HG03135 (cell line): ENCODE measurements around the gene SLC44A3.

Experiments
- ATAC-seq: cut with Tn5 transposase; IDR thresholded peaks from one replicate; pipeline ENCODE4 v1.9.1; 2021; ENCODE audit warnings: mild to moderate bottlenecking, moderate library complexity; ENCODE audit not compliant: unreplicated experiment

SLC44A3 gene

DNA sequence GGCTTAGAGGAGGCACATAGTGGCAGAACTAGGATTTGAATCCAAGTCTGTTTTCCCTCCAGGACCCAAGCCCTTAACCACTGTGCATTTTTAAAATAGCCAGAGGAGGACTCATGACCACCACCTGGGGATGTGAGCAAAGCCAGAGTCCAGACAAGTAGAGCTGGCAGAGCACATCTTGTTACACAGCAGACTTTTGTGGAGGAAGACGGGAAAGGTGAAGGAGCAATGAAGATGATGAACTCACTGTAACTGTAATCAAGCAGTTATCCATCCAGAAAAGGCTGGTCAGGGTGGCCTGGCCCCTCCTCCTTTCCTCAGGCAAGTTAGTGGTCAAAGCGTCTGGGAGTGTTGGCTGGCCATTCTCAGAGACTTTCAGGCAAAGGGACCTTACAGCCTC lies 50.9 kb downstream of the SLC44A3 start:
- no peak for ATAC-seq

DNA sequence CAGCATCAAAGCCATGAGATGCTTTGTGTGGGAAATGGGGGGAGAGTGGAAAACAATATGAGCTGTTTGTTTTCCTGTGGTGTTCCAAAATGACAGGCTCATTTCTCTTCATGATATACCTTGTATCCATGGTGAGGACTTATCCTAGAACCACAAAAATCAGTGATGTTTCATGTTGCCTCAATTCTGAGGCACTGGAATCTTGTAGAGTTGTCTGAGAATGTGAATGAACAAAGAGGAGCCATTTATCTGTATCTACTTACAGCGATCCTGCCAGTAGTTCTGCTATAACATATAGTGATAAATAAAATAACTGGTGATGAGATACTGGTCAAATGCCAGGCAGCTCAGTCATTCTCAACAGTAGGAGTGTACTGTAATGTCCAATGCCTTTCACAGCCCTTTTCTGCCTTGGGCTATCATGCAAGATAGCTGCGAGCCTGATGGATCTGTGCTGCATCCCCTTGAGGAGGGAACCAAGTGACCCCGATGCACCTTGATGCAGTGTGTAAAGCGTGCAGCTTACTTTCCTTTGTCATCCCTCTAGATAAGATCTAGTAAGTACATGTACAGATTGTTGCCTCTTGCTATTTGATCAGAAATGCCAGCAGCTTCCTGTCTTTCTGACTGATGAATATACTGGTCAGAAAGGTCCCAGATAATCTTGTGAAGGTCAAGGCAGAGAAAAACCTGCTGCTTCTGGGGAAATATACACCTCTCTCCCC lies 52.8 kb downstream of the SLC44A3 start:
- no peak for ATAC-seq

DNA sequence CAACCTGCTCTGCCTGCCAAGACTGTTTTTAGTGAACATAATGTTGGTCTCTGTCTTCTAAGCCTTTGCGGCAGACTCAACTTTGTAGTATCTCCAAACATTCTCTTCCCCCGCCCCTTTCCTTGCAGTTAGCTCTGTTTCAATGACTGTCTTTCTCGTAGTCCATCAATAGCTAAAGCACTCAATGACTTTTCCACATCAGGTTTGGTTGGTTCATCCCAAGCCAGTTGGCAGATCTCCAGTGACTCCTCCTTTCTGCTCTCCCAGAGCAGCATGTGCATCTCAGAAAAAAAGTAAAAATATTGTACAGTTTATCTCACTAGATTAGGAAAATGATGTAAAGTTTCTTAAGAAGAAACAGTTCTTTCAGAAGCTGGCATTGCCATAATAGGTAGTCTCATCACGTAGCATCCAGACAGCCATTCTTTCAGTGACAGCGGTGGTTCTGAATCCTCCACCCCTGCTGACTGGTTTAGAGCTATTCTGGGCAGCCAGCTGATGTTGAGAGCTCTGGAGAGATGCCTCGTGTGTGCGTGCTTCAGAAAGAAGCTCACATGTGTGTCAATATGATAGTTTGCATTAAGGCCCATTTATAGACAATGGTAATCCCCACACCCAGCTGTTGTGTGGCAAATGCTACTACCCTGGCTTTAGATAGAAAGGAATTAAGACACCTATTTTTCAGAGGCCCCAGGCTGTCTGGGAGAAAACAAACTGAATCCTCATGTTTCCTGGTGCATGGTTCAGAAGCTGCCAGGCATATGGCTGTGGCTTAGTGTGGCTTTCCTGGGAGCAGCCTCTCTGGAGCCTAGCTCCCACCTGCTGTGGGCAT lies 53.6 kb downstream of the SLC44A3 start:
- no peak for ATAC-seq

DNA sequence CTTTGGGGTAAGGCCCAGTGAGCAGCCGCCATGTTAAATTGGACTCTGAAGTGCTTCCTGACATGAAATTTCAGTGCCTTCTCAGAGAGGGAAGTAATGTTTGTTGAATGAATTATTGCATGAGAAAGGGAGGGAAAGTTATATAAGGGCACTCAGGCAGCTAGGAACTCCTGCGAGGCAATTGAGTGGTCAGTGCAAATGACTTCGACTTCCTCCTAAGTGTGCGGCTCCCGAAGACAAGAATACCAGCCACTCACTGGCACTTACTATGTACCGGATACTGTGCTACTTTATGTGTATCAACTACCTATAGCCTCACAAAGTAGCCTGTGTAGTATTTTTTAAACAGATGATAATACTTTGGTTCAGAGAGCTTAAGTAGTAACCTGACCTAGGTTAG lies 54.3 kb downstream of the SLC44A3 start:
- no peak for ATAC-seq

DNA sequence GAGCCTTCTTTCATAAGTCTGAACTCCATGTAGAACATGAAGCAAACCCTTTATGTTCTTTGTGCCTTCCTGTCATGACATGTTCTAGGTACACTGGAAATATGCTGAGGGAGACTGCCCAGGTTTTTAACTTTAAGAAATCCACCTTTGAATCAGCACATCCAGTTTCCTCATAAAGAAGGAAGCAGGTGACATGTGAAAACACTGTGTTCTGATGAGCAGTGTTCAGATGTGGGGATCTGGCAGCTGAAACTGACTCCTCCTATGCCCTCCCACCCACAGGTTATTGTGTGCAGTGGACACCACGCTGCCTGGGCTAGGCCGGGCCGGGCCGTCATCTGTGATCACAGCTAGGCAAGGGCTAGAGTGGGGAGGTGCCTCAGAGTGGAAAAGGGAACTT lies 55.6 kb downstream of the SLC44A3 start:
- ATAC-seq, result no peak

DNA sequence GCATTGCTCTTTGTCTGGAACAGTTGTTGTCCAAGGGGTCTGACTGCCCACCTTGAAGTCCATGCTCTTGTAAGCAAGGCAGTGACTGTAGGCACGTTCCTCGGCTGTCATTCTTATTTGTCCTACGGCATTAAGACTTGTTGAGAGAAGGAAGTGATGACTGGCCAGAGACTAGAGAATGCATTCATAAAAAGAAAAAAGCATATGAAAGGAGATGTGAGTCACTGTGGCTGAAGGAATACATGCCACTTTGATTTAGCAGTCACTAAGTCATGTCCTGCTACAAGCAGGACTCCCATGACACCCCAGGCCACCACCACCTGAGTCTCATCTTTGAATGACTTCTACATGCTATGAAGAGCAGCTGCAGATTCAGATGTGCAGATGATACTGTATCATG lies 56.2 kb downstream of the SLC44A3 start:
- no peak for ATAC-seq

DNA sequence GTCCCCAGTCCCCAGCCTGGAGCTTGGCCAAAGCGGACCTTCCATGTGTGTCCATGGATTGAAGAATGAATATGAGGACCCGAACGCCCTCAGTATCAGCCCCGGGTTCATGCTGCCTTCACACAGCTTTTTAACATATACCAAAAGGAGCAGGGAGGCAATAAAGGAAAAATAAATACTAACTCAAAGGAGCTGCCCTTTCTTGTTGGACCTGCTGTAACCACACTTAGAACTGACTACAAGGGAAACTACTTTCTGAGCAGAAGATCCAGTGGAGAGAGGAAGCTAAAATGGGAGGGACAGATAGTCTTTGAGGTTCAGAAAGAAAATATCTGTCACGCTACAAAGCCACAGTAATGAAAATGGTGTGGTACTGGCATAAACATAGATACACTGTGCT lies 58.2 kb downstream of the SLC44A3 start:
- ATAC-seq, result no peak

DNA sequence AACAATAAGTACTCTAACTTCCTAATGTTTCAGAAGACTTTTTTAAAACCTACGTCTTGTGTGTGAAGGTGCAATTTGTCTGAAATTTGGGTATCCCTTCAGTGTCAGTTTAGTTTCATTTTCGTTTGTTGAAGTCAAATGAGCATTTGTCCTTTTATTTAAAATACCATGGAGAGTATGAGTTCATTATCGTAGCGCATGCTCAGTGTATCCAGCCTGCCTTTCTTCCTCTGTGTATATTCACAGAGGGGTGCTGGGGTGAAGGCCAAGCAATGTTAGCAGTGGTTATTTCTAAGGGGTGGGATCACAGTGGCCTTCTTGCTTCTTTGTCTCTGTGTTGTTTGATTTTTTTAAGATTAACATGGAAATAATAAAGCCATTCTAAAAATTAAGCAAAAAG lies 63.5 kb downstream of the SLC44A3 start:
- no peak for ATAC-seq

DNA sequence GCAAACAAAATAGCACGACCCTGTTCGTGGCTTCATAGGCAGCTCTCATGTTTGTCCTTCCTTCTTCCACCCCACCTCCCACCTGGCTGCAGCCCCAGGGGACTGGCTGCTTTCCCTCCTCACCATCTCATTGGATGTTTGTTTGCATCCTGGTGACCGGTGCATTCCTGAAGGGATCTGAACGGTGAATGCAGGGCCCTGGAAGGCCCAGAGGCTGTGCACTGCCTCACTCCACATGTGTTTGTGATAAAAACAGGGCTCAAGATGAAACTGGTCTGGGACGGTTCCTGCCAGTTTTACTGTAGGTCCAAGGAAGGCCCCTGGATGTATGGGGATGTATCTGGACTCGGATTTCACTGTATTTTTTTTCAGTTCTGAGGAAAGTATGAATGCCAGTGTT lies 63.9 kb downstream of the SLC44A3 start:
- no peak for ATAC-seq

DNA sequence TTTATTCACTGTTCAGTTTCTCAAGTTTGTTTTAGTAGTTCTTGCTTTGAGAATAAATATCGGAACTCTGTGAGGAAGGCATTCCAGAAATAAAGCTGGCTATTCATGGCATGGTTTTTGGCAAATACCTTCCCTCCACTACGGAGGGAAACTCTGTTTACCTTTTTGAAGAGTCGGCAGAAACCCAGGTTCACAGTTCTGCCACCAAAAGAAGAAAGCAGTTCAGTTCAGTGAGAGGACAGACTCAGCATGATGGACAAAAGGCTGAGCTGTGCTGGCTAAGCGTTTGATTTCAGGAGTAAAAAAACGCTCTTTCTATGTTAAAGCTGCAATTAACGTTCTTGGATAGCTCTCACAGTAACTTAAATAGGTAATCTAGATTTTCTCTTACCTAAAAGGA lies 64.3 kb downstream of the SLC44A3 start:
- no peak for ATAC-seq

DNA sequence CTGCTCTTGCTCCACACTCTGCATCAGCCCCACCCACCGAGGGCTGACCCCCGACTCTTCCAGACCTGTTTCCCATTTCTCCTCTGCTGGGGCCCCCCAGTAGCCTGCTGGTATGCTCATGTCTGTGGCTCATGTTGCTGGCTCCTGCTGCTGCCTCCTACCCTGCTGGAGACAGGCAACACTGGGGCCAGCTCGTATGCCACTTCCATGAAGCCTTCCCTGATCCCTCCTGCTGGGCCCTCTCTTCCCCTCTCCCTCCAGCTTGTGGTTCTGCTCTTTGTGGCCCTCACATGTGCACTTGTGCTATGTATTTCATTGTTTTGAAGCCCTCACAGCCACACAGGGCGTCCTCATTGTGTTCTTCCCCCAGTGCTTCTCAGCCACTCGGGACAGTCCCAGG lies 66.2 kb downstream of the SLC44A3 start:
- ATAC-seq, result no peak

DNA sequence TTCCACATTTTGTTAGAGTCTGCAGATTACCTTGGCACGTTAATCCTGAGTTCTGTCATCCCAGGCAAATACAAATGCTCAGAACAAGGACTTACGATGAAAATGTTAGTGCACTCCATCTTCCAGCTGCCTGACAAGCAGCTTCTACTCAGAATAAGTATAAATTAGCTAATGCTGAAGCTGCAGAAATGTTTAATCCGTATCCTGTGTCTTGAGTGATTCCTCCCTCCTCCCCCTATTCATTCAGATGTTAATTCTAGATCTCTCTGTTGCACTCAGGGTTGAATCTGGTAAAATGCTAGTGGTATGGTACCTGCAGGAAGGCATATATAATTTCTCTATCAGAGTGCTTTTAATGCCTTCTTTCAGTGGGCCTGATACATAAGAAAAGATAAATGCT lies 66.9 kb downstream of the SLC44A3 start:
- ATAC-seq, result no peak

DNA sequence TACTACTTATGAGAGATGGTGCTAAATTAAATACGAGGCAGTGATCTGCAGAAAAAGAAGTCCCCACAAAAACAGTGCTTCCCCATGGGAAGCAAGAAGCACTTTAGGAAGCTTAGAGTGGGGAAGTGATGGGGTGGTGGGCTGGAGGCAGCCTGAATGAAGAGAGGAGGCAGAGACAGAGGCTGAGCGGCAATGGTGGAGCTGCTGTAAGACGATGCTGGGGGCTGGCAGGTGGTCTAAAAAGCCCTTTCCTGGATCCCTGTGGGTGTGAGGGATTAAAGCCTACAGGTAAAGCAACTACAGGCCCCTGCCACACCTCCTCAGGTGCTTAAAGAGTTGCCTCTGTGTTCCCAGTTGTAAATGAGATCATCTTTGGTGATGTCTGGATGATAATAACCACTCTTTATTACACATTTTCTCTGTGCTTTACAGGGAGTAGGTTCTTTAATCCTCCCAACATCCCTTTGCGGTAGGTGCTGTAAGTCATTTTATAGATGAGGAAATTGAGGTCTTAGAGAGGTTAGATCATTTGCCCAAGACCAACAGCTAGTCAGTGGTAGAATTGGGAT lies 67.5 kb downstream of the SLC44A3 start:
- ATAC-seq, result no peak

DNA sequence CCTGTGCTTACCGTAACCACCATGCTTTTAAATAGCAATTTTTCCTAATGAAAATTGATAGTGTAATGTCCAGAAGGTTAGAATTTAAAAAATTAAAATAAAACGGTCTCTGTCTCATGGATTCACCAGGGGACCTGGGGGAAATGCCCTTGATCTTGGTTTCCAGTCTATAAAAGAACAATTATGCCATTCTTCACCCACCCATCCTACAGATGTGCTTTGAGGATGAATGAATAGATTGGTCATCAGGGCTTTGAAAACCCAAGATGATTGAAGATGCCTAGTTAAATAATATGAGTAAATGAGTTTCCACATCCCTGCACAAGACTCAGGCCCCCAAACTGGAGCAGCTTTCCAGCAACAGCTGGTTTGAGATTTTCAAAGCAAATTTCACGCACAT lies 68.0 kb downstream of the SLC44A3 start:
- ATAC-seq, result no peak

DNA sequence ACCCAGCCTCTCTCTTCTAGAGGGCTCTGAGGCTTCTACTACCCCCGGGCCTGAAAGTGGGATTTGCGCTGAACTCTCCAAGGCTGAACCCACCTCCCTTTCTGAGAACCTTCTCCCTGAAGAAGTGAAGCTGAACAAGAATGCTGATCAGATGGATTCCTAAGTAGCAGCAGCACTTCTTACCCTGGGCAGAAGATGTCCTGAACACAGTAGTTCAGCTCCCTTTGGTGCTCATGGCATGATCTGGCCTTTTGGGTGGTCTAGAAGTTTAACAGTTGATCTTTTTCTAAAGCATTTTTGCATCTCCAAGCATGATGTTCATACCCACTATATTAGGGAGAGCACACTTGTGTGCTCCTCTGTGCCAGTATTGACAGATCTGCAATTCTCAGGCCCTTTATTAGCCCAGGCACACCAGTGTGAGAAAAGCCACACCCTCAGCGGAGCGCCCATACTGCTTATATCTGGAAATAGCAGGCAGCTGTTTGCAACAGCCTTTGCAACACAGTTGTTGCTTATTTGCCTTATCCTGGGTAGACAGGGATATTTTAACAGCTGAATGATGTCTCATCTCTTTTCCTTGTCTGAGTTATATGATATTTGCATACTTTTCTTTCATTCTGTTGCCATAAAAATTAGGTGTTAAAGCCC lies 72.6 kb downstream of the SLC44A3 start:
- ATAC-seq, result no peak

DNA sequence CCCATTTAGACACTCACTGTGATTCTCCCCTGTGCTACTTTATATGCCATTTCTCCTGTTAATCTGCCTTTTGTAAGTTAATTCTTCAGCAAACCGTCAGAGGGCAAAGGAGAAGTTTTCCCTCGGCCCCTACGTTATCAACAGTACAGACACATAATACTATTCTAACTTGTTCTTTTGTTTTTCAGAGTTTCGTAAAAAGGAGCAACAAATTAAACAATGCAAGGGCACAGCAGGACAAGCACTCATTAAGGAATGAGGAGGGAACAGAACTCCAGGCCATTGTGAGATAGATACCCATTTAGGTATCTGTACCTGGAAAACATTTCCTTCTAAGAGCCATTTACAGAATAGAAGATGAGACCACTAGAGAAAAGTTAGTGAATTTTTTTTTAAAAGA lies 74.5 kb downstream of the SLC44A3 start:
- ATAC-seq, result no peak

DNA sequence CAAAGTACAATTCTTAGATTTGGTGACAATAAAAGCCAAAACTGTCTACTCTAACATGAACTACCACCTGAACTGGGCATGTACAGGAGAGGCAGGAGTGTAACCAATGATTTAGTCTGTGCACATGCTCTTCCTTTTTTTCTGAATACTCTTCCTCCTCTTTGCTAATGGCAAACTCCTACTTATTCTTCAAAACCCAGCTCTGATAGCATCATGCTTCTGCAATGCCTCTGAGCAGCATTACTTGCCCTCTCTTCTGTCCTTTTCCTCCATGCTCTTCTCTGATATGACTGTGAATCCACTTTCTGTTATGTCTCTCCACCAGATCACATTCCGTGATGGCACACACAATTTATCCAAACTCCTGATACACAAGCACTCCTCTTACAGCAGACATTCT lies 75.4 kb downstream of the SLC44A3 start:
- no peak for ATAC-seq

DNA sequence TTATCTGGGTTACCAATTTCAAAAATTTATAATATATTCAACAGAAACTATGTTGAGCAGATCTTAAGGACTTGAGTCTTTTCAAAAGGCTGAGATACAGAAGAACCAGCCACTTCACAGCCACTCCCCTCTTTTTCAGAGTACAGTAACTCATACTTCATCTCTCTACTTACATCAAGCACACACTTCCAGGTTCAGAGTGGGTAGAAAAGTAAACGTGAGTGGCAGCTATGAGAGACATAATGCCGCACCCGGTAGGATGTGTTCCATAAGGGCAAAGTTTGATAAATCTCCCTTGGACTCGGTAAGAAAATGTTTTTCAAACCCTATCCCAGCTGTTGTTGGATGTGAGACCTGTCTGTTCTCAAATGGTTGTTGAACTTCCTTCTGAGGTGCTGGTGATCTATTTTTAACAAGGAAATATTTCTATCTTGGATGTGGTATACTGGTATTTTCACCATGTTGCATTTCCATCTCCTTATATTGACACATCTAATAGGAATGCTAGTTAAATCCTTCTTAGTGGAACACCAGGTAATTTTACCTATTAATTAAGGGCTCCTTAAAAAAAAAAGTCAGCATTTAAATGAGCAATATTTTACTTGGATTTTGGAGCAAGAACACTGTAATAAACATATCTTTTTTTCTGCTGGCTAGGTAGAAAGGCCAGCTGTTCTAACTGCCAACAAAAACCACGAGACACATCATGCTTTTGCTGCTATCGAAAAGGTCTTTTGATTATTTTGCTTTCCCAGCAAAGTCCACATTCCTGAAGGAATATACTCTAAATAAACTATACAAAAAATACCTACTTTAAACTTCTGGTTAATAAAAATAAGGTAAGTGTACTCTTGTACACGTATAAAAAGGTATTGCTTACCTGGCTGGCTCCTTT lies 78.6 kb downstream of the SLC44A3 start:
- no peak for ATAC-seq

DNA sequence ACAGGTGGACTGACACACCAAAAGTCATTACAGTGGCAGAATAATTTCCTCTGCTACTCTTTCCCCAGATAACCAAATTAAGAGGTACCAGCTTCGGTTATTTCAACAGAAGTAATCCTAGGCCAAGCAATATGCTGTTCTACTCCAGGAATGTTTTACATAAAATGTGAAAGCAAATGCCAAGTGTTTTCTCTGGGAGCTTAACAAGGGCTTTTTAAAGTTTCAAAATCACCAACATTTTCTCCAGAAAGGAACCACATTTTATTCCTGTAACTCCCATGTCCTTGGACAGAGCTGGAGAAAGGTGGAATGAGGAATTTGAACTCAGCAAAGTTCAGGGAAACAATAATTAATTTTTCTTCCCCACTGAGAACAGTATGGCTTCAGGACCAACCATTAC lies 79.6 kb downstream of the SLC44A3 start:
- no peak for ATAC-seq

DNA sequence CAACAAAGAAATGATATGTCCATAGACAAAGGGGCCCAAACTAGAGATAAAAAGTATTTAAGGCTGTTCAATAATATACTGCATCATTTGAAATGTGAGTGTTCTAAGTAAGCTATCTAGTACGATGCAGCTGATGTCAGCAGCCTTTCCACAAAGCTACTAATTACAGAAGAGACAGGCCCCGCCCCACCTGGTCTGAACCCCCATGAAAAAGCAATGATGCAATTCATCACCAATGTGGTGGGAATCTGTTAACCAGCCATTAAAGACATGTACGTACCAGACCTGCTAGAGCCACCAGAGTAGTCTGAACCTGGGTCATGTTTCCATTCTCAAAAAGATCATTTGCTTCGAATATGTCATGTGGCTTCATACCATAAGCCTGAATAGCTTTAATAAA lies 81.7 kb downstream of the SLC44A3 start:
- no peak for ATAC-seq
